GM18508 (cell line): ENCODE data around the gene NR1H2.
"Not testable (repeated sequence)": the region's sequence is repeated elsewhere in the genome, so short reads cannot be mapped to it uniquely, and the experiment has no call there.

Source experiments
- ATAC-seq: cut with Tn5 transposase; IDR thresholded peaks from one replicate; pipeline ENCODE4 v1.9.1; 2021; ENCODE audit warnings: moderate number of reproducible peaks; ENCODE audit not compliant: insufficient read depth, unreplicated experiment

NR1H2 gene

GRCh38 chr19:50376166-50377050, at the start of gene NR1H2:
Gene NR1H2, plus strand, starts transcription at chr19:50376457. Its CDS starts 1,149 bp downstream, at chr19:50377606.
- peak; percentile 59 for ATAC-seq

DNA sequence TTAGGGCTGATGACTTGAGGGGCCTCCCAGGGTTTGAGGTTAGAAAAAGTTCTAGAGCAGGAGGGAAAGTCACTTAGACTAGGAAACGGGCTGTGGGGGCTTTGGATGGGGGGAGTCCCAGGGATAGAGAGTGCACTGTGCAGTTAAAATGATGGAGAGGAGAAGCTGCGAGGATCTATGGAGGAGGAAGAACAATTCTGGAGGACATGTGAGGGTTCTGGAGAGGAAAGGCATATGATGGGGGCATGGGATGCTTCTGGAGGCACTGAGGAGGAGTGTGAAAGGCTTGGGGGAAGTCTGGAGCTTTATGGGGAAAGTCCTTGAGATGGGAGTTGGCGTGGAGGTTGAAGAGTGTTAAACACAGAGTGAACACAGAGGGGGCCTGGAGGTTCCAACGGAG, 49.2 kb upstream of the NR1H2 start:
- no peak for ATAC-seq

- ATAC-seq: no peak
Measured at GRCh38 chr19:50327461-50328223, 48.6 kb upstream of the NR1H2 start.

- no peak for ATAC-seq
Measured at GRCh38 chr19:50328224-50328872, 47.9 kb upstream of the NR1H2 start.

GRCh38 chr19:50328873-50329145, 47.4 kb upstream of the NR1H2 start:
- no peak for ATAC-seq

- ATAC-seq: no peak
Measured at GRCh38 chr19:50329146-50329925, 46.9 kb upstream of the NR1H2 start, which contains the start of gene KCNC3. Gene KCNC3, minus strand, starts transcription at chr19:50329377. Its CDS starts 295 bp downstream, at chr19:50329082.

DNA sequence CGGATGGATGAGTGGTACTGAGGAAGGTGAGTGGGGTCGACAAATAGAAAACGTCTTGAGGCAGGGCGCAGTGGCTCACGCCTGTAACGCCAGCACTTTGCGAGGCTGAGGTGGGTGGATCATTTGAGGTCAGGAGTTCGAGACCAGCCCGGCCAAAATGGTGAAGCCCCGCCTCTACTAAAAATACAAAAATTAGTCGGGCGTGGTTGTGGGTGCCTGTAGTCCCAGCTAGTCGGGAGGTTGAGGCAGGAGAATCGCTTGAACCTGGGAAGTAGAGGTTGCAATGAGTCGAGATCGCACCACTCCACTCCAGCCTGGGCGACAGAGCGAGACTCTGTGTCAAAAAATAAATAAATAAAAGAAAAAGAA, 46.3 kb upstream of the NR1H2 start:
- ATAC-seq: not testable (repeated sequence)

DNA sequence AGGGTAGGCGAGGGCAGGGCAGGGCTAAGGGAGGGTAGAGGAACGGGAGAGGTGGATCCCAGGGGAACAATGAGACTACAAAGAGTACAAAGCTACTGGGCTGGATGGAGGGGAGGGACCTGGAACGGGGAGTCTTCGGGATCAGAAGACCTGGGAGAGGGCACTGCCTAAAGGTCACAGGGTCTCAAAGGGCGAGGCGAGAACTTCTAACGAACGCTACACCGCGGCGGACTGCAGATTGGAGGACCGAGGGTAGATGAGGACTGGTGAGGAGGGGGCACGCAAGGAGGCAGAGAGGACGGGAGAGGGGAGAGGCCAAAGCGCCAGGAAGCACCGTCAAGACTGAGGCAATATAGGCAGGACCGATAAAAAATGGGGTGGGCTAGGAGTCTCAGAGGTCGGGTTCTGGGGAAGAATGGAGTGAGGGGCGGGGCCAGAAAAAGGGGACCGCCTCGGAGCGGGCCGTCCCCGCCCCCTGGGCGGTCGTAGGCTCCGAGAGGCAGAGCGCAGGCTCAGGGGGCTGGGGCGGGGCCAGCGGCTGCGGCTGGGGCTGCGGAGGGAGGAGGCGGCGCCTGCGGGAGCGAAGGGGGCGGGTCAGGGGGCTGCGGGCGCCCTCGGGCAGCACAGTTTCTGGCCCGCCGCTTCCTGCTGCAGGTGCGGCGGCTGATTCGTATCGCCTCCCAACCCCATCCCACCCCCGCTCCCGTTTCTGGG, 45.7 kb upstream of the NR1H2 start:
- no peak for ATAC-seq

DNA sequence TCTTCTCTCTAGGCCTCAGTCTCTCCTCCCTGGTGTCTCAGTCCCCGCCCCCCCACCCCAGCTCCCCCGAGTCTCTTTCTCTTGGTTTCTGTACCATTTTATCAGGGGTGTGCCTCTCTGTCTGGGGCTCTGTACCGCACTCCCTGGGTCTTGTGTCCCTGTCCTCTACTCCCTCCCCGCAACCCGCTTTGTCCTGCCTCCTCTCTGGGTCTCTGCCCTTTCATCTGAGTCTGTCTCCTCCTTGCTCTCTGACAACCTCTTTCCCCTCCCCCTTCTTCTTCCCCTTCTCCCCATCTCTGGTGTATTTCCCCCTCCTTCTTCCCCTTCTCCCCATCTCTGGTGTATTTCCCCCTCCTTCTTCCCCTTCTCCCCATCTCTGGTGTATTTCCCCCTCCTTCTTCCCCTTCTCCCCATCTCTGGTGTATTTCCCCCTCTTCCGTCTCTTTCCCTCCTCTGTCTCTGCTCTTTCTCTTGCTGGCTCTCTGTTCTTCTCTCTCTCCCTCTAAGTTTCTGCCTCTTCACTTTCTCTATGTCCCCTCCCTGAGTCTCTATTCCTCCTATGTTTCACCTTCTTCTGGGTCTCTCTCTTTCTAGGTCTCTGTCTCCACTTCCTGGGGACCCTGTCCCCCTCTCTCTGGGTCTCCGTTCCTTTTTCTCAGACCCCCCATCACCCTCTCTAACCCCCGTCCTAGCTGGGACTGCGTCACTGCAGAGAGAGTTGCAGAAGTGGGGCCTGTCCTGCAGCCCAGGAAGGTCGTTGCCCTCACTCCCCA, 44.9 kb upstream of the NR1H2 start:
- no peak for ATAC-seq

DNA sequence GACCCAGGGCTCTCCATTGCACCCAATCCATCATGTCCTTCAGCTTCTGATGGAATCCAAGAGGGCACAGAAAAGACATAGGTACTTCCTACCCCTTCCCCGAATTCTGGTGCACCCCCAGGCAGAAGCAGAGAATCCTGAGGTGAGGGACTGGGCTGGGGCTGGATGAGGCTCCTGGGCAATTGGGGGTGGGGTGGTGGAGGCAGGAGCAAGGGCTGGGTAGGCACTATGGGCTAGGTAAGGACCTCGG, 44.3 kb upstream of the NR1H2 start:
- ATAC-seq: no peak

GRCh38 chr19:50332244-50333038, 43.8 kb upstream of the NR1H2 start:
- ATAC-seq: no peak

- ATAC-seq: no peak
Measured at GRCh38 chr19:50333235-50333736, 43.0 kb upstream of the NR1H2 start.

DNA sequence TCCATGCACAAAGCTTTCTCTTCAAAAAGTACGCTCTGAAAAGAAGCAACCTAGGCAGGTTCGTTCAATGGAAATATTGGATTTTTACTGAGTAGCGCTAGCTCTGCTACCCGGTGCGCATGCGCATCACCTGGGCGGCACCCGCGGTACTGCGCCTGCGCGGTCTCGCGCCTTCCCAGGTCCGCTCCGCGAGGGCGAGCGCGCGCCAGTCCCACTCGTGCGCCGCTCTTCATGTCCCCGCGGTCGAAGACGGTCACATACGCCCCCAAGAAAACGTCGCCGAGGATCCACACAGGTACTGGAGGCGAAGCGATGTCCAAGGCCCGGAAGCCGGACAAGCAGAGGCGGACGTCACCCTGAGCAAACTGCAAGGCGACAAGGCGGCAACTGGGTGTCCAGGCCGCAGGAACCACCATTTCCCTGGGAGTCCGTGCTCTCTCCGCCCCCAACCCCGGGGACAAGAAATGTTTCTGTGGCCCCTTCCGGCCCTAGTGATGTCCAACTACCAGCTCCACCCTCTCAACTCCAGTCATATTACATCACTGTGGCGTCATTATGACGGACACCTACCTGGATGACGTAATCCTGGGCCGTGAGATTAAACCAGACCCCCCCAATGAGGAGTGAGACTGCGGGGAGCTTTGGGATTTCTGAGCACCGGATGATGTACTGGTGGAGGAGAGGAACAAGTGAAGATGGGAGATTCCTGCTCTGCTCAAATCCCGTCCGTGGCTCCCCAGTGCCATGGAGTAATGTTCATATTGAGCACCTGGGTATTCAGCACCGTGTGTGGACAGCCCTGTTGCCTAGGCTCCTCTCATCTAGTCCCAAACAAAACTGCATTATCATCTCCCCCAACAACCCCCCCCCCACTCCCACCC, 42.3 kb upstream of the NR1H2 start:
- ATAC-seq: no peak

DNA sequence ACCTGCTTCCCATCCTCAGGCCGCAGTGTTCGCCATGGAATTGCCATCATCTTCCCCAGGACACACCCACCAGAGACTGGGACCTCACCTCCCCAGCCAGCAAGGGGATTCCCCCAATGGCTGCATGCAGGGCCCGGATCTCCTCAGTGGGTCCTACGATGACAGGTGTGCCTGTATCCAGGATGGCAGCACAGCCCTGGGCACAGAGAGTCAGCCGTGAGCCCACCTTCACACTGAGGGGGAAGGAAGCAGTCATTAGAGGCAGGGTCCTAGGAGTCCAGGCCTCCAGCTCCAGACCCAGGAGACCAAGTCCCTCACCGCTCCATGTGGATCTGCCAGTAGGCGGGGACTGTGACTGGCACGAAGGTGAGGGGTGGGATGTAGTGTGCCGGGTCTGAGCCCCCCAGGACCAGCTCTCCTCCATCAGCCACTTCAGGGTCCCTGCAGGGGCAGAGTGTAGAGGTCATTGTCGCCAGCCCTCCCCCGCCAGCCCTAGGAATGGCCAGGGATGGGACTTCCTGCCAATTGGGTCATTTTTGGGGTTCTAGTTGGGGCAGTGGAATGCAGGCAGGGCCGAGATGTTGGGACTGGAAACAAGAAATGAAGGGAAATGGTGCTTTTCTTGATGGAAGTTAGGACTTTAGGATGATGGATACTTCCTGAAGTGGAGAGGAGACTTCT, 41.4 kb upstream of the NR1H2 start:
- no peak for ATAC-seq

DNA sequence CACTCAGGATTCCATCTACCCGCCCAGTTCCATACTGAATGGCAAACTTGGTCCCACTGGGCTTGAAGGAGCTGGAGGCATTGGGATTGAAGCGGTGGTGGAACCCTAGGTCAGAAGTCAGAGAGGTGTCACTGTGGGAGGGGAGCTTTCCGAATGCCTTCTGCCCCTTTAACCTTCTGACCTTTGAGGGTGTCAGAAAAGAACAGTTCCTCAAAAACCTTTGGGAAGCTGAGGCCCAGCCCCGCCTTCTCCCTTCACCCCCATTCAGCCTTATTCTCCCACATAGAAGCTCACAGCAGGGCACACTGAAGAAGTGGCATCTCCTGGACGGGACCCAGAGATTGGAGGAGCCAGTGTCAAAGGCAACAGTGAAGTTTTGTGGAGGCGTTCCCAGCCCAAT, 39.2 kb upstream of the NR1H2 start:
- ATAC-seq: not testable (repeated sequence)

- ATAC-seq: no peak
Measured at GRCh38 chr19:50340331-50340730, 35.9 kb upstream of the NR1H2 start.

DNA sequence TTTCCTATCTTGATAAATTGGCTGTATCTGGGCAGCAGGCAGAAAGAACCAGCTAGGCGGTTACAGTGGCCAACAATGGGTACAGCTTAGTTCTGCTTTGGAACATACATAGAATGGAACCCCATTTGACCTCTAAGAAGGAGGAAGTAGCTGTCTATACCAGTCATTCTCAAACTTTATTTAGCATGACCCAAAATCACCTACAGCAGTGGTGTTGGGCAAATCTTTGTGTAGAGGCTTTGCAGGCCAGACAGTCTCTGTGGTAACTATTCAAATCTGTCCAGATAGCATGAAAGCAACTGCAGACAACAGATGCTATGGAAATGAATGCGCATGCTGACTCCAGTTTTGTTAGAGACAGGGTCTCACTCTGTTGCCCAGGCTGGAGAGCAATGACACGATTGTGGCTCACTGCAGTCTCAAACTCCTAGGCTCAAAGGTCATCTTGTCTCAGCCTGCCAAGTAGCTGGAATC, 35.1 kb upstream of the NR1H2 start:
- no peak for ATAC-seq
